Measurements from ENCODE around the gene ZGPAT.

ZGPAT gene

DNA sequence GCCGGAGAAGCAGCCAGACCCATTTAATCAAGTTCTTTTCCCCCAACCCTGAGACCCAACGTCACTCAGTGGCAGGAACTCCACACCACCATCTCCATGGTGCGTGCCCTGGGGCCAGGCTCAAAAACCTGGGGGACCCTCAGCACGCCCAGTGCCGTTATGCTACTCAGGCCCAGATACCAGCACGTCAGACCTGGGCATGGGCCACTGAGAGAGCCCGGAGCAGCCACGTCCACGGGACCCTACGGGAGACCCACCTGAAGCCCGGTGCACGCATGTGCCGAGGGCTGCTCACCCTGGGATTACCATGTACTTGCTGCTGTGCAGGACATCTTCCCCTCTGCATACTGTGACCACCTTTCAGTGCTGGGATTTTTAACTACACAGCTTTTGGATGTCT is 45.5 kb downstream of the ZGPAT start:
- TF ChIP-seq, protein P1, sequence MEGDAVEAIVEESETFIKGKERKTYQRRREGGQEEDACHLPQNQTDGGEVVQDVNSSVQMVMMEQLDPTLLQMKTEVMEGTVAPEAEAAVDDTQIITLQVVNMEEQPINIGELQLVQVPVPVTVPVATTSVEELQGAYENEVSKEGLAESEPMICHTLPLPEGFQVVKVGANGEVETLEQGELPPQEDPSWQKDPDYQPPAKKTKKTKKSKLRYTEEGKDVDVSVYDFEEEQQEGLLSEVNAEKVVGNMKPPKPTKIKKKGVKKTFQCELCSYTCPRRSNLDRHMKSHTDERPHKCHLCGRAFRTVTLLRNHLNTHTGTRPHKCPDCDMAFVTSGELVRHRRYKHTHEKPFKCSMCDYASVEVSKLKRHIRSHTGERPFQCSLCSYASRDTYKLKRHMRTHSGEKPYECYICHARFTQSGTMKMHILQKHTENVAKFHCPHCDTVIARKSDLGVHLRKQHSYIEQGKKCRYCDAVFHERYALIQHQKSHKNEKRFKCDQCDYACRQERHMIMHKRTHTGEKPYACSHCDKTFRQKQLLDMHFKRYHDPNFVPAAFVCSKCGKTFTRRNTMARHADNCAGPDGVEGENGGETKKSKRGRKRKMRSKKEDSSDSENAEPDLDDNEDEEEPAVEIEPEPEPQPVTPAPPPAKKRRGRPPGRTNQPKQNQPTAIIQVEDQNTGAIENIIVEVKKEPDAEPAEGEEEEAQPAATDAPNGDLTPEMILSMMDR (IDR thresholded peaks at IDR 0.05): no peak

- TF ChIP-seq, protein P1 (IDR thresholded peaks at IDR 0.05): no peak
These were observed 46.2 kb downstream of the ZGPAT start for GRCh38 chr20:63754008-63754407.

- TF ChIP-seq, protein P1 (IDR thresholded peaks at IDR 0.05): no peak
These were observed 48.3 kb downstream of the ZGPAT start for GRCh38 chr20:63755933-63756647.

DNA sequence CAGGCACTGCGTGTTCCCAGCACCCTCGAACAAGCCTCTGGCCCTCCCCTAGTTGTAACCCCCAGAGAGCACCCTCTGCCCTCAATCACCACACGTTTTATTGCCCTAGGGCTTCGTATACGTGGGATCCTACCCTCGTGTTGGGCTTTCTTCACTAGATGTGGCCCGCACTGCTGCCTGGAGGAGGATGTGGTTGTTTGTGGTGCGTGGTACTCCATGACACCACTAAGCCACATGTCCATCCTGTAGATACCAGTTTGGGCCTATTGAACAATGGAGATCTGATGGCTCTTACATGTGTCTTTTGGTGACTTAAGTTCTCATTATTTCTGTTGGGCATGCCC is 48.8 kb downstream of the ZGPAT start:
- TF ChIP-seq, protein P1 (IDR thresholded peaks at IDR 0.05): no peak

DNA sequence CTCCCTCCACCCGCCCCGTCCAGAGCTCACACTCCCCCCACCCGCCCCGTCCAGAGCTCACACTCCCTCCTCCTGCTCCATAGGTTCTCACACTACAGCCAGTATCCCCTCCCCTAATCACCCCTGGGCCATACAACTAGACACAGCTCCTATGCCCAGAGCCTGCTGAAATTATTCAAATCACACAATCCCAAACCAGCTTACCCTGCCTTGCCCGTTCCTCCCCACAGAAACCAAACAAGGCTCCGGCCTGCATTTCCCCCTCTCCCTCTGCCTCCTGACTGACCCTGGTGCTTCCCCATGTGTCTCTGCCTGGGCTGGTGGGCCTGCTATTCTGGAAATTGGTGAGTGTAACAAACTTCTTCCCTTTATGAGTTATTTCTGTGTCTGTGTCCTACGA is 50.3 kb downstream of the ZGPAT start:
- TF ChIP-seq, protein P1 (IDR thresholded peaks at IDR 0.05): no peak

DNA sequence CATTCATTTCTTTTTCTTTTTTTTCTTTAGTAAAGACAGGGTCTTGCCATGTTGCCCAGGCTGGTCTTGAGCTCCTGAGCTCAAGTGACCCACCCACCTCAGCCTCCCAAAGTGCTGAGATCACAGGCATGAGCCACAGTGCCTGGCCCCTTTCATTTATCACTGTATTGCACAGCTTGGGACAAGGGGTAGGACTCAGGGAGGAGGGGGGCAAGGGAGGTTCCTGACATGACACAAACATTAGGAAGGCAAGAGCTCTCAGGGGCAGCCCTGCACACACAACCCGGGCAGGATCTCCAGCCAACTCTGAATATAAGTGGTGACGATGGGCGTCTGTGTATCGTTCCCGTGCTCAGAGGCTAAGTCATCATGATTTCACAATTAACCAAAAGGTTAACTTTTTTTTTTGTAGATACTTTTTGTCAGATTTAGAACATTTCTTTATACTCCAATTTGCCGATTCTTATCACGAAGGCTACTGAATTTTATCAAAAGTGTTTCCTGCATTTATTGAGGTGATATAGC is 51.6 kb downstream of the ZGPAT start:
- TF ChIP-seq, protein P1 (IDR thresholded peaks at IDR 0.05): no peak

DNA sequence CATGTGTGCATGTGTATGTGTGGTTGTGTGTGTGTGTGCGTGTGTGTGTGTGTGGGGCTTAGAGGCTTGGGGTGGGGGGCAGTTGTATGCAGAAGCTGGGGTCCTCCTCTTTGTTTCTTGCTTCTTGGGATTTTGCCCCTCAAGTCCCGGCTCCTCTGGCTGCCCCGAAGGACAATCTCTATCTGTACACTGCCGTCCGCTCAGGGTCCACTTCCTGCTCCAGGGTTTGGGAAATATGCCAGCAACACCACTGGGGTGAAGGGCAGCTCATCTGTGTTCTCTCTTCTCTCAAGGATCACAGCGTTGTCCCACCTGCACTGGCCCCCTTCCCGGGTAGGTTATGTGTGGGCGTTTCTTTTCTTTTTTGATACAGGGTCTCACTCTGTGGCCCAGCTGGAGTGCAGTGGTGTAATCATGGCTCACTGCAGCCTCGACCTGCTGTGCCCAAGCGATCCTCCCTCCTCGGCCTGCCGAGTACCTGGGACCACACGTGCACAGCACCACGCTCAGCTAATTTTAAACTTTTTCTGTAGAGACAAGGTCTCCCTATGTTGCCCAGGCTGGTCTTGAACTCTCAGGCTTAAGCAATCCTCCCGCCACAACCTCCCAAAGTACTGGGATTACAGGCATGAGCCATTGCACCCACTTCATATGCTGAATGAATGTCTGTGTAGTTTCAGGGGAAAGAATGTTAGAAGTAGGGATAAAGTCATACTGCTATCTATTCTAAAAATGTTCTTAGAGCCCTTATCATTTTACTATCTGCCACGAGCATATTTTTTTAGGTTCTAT is 57.4 kb downstream of the ZGPAT start:
- TF ChIP-seq, protein P1 (IDR thresholded peaks at IDR 0.05): no peak

Measured in LNCAP (cell line).